HG03521 (cell line): ENCODE results near the gene ANKRD63.

Source experiments
- ATAC-seq: cut with Tn5 transposase; IDR thresholded peaks from one replicate; pipeline ENCODE4 v1.9.1; 2021; ENCODE audit warnings: mild to moderate bottlenecking, moderate library complexity; ENCODE audit not compliant: unreplicated experiment

ANKRD63 gene

DNA sequence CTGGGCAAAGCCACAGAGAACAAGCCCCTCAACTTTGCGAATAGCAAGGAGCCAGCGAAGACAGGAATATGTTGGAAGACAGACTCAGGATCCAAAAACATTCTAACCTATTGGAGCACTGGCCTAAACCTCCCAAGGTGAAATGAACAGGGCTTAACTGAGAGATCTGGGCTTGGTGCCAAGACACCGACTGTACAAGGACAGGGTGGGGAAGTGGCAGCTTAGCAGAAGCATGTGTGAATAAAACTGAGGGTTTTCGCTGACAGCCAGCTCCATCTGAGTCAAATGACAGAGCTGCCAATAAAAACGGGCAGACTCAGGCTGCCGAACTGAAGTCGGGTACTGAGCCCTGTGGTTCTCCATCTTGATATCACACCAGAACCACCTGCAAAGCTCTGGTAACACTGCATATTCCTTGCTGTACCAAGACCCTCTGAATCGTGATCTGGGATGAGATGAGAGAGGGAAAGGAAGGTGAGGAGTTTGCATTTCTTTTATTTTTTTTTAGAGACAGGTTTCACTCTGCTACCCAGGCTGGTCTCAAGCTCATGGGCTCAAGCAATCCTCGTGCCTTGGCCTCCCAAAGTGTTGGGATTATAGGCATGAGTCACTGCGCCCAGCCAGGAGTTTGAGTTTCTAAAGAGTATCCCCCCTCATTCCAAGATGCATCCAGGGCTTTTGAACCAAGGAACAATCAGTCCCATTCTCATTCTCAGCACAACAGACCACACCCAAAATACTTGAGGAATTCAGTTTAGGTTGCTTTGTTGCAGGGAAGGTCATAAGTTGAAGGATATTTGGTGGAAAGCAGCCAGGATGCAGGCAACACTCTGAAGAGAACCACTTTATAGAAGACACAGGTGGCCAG lies 30.9 kb upstream of the ANKRD63 start:
- no peak for ATAC-seq

DNA sequence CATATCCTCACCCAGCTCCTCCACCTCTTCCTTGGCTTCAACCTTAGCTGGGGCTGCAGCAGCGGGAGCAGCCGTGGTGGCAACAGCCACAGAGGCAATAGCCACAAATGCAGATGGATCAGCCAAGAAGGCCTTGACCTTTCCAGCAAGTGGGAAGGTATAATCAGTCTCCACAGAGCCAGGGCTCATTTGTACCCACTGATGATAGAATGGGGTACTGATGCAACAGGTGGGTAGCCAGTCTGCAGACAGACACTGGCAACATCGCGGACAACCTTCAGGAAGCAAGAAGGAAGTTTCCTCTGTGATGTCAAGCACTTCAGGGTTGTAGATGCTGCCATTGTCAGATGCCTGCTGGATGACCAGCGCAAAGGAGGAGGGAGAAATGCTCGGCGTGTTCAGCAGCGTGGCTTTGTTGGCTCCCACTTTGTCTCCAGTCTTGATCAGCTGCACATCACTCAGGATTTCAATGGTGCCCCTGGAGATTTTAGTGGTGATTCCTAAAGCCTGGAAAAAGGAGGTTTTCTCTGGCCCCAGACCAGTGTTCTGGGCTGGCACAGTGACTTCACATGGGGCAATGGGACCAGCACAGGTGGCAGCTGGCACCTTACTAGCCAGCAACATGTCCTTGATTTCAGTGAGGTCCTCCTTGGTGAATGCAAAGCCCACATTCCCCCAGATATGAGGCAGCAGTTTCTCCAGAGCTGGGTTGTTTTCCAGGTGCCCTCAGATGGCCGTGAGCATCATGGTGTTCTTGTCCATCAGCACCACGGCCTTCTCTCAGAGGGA lies 29.7 kb upstream of the ANKRD63 start:
- no peak for ATAC-seq

DNA sequence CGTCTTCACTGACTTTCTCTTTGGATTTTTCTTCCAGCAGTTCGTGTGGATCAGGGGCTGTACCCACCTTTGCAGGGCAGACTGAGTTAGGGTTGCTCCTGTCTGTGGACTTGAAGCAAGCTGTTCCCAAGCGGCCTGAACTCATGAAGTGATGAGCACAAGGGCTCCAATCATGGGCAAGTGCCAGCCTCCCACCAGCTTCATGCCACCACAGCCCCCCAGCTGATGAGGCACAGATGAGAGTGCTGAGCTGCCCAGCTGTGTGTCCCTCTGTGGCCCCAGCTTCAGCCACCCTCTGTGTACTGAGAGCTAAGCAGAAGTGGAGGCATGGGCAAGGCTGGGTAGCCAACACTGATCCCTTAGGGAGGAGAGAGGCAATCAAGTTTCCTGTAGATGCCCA lies 28.1 kb upstream of the ANKRD63 start:
- ATAC-seq, result no peak

DNA sequence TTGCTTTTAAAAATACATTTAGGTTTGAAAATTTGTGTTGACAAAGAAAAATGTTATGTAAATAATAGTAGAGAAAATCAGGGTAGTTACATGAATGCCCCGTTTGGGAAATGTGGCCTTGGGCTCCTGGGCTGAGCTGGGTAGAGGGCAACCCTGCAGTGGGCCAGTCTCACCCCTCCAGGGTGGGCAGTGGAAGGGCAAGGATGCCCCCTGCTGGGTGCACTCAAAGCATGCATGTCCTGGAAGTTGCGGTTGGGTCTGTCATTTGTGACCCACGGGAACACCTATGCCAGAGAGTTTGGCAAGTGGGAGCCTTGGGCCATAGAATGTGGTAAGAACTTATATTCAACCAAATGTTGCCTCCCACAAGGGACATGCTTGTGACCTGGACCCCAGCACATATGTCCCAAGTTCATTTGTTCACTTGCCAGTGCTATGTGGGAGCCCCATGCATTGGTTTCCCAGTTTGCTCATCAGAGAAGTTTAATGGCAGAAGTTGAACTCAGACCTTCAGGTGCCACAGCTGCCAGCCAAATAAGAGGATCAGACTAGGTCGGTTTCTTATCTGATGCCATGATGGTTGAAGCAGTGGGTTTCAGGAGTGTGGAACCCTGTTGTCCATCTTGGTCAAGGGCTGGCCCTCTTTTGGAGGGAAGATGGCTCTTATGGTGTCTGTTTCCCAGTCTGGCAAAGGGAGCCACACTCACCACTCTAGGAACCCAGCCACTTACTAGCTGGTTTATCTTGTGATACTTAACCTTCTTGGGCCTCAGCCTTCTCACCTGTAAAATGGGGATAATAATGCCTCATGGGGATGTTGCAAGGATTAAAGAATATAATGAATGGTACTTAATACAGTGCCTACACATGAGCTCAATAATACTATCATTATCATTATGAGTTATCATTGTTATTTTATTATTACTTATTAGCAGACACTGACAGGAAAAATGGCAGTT lies 27.4 kb upstream of the ANKRD63 start:
- no peak for ATAC-seq

DNA sequence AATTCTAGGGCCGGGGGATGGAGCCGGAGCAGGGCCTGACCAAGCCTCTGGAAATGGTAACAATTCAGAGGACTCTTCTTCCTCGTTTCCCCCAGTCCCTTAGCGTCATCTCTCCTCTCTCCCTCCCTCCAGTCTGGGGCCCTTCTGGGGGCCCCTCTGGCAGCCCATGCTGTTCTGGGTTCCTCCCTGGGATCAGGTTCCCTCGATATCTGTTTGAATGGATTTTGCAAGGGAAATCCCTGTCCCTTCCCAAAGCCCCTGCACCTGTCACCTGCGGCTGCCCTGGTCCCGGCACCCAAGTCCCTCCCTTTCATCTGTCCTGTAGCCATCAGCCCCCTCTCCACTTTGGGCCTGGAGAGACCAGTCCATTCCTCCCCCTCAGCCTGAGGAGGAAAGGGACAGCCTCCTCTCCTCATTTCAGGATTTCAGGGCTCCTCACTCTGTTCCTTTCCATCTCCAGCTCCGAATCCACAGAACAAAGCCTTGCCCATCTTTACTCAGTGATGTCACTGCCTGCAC lies 26.5 kb upstream of the ANKRD63 start:
- ATAC-seq, result no peak

DNA sequence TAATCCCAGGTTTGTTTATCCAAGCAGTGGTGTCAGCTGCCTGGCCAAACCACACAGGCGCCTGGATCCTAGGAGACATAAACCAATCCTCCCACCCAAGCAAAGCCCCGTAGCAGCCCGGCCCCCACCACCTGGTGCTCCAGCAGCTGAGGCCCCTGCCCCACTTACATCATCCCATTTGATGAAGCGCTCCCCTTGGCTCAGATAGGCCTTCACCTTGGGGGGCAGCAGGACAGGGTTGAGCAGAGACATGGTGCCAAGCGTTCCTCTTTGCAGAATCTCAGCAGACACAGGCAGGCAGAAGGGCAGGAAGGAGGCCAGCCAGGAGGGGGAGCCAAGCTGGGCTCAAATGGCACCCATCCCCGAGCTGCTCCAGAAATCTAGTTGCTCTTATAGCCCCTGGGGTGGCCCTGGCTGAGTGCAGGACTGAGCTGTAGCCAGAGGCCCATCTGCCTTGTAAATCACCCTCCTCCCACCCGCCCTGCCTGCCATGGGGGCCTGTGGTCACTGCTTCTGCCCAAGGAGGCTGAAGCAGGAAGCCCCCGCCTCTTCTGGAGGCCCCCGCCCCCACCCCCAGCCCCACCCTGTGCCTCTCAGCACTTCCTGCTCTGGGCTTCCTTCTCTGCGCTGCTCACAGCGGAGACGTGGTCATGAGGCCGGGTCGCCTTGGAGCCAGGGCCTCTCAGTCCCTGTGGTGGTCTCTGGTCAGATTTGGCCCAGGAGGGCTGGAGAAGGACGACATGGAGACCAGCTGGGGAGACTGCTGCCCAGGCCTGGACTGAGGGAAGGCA lies 24.8 kb upstream of the ANKRD63 start, which contains the start of gene PLCB2:
TSS of gene PLCB2 (minus strand) at position 515 of the 791 bp plus-strand sequence. CDS start at position 252, 263 bp downstream.
- peak; percentile 51 for ATAC-seq

DNA sequence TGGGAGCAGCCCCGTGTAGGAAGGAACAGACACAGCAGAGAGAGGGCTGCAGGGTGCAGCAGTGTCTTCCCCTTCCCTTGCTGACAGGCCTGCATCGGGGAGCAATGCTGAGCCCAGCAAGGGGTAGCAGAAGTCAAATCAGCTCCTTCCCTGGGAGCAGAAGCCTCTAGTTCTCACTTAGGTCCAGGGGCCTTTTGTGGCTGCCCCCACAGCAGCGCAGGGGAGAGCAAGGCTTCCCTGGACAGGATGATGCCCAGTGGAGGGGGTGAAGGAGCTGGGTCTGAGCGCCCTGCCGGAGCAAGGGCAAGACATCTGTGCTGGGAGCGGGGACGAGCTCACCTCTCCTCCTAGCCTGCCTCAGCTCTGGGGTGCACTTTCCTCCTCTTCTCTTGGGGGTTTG lies 24.0 kb upstream of the ANKRD63 start:
- ATAC-seq, result no peak

DNA sequence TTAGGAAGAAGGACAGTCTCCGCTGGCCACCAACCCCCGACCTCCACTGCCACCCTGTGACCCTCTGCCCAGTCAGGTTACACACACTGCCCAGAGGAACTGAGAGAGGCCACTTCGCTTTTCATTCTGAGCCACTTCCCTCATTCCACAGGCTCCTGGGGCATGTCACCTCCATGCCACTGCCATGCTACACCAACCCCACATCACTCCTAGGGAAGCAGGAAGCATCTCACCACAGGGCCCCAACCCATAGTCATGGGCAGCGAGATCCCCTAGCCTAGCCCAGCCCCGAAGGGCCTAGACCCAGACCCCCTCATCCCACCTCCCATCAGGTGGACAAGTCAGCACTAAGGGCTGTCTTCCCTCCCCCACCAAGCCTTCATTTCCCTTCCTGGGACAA lies 23.5 kb upstream of the ANKRD63 start:
- ATAC-seq, result no peak

DNA sequence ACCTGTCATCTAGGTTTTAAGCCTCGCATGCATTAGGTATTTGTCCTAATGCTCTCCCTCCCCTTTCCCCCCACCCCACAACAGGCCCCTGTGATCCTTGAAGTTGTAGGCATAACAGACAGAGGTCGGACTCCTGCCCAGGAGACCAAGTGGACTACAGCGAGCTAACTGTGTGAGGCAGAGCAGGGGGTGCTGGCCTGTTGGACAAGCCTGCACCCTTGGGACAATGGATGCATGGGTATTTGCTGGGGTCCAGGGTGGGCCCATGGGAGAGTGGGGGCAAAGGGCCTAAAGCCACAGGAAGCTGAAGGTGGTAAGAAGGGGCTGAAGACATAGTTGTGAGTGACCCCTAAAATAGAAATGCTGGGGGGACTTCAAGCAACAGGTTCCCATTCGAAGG lies 22.4 kb upstream of the ANKRD63 start:
- ATAC-seq, result no peak

DNA sequence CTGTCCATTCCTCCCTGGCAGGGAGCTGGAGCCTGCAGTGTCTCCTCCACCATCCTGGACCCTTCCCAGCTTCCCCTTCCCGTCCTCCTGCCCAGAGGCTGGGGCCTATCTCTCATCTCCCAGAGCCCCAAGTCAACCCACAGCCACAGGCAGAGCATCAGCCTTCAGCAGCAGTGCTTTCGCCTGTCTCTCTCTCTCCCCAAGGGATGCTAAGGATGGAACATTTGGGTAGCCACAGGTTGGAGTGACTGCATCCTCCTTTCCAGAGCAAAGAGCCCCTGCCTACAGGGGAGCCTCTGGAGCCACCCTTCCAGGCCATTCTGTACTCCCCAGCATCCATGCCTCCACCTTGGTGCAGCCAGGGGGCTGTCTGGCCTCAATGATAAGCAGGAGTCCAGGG lies 20.7 kb upstream of the ANKRD63 start:
- no peak for ATAC-seq

DNA sequence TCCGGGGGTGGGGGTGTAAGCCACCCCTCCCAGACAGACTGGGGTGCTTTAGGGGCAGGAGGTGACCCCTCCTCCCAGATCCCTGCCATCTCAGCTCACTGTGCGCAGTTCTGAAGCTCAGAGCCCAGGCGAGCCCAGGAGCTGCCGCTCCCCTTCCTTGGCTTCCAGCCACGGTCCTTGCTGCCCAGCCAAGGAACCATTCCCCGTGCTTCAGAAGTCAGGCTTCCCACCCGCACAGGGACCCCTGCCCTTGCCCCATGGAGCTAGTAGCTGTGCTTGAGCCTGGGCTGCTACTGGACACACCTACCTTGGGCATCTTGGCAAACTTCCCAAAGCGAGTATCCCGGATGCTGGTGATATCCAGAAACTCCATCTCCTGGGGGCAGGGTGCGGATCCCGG lies 20.1 kb upstream of the ANKRD63 start:
- ATAC-seq, result no peak

DNA sequence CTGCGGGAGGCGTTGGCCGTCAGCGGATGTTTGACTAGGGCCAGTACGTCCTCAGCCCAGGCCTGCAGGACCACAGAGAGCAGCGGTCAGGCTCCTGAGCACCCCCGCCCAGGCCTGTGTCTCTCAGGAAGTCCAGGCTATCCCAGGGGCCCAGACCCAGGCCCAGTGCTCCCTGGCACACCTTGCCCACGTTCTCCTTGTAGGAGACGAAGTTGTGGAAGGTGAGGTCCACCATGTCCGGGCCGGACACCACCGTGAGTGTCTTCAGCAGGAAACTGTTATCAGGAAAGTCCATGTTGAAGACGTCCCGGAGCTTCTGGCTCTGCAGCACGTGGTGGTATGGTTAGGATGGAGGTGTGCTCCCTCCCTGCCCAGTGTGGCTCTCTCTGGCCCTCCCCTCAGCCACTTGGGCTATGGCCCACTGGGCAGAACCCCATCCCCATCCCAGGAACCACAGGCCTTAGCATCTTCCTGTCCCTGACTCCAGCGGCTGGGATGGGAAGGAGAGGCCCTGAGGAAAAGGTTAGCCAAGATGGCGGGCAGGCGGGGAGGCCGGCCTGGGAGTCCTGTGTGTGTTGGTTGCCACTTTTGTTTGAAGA lies 19.5 kb upstream of the ANKRD63 start:
- ATAC-seq, result no peak

DNA sequence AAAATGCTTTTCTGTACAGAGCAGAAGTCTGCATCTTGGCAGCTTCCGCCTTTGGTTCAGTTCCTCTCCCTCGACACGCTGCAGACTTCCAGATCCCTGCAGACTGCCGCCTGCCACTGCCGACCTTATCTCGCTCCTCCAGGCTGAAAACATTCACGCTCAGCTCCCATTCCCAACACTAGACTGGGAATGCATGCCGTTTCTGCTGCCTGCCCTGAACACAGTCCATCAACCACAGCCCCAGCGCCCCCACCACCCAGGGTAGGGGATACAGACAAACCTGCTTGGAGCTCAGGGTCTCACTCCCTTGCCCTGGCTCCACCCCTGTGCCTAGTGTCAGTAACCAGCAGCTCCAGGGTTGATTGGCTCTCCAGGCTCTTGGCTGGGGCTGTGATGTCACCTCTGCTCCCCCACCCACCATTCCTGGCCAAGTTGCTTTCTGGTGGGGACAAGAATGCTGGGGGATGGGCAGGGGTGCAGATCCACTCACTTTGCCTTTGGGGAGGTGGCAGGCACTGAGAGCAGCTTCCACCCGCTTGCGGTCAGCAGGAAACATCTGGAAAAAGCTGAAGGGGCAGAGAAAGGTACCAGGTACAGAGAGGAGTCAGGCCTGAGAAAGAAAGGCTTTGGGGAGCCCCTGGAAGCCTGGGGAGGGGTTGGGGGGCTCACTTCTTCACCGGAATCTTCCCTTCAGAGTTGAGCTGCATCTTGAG lies 18.8 kb upstream of the ANKRD63 start:
- no peak for ATAC-seq

DNA sequence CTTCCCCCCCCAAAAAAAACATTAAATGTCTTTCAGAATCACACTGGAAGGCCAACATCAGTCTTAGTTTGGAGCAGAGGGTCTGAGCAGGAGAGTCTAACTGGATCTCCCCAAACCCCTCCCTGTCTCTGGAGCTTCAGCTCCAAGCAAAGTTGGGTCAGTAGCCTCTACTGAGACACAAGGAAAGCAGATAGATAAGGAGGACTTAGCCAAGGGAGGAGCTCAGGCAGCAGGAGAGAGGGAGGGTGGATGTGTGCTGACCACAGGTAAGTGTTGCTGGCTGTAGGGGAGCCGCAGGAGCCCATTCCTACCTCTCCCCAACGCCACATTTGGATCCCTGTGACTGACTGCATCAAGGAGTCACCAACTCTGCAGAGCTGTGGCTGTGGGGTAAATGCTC lies 17.9 kb upstream of the ANKRD63 start:
- ATAC-seq, result no peak

DNA sequence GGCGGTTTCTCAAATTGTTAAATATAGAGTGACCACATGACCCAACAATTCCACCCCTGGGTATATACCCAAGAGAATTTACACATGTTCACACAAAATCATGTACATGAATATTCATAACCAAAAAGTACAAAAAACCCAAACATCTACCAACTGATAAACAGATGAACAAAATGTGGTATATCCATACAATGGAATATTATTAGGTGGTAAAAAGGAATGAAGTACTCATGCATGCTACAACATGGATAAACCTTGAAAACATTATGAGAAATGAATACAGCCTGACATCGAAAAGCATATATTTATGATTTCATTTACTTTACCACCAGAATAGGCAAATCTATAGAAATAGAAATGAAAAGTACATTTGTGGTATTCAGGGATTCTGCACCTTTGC lies 17.5 kb upstream of the ANKRD63 start:
- no peak for ATAC-seq

DNA sequence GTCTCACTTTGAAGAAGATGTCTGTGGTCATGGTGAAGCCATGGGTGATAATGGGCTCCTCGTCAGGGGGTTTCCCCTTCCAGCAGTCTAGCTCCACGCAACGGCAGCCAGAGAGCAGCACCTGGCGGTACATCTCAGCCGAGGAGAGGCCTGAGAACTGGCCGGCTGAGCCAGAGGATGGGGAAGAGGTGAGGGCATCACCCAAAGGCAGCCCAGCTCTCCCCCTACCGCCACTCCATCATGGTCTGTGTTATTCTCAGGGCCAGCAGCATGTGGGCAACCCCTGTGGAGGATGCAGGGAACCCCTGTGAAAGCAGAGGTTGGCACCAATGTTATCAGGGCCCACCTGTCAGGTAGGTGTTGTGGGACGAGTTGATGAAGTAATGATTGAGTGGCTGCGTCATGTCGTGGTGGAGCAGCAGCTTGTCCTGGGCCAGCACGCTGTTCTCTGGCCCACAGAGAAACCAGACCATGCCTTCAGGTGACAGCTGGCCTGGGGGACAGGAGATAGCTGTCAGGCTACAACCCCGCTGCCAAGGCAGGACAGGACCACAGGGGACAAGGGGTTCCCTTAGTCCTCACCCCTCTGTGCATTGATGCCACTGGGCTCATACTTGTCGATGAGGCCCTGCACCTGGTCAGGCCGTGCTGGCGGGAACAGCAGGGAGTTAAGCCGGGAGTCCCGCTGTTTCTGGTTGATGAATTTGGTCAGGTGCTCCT lies 15.5 kb upstream of the ANKRD63 start:
- no peak for ATAC-seq

DNA sequence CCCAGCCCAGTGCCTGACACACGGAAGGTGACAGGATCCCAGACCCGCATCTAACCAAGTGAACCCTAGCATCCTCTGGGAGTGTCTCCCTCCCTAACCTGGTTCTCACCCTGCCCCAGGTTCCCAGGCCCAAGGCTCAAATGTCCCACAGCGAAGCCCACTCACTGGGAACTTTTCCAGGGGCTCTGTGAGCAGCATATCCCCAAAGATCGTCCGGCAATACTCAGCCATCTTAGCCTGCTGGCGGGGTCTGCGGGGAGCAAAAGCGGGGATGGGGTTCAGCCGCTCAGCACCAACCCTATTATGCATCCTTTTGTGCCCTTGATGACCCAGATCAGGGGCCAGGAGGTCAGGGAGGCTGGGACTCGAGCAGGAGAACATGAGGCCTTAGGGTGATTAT lies 14.5 kb upstream of the ANKRD63 start:
- no peak for ATAC-seq

DNA sequence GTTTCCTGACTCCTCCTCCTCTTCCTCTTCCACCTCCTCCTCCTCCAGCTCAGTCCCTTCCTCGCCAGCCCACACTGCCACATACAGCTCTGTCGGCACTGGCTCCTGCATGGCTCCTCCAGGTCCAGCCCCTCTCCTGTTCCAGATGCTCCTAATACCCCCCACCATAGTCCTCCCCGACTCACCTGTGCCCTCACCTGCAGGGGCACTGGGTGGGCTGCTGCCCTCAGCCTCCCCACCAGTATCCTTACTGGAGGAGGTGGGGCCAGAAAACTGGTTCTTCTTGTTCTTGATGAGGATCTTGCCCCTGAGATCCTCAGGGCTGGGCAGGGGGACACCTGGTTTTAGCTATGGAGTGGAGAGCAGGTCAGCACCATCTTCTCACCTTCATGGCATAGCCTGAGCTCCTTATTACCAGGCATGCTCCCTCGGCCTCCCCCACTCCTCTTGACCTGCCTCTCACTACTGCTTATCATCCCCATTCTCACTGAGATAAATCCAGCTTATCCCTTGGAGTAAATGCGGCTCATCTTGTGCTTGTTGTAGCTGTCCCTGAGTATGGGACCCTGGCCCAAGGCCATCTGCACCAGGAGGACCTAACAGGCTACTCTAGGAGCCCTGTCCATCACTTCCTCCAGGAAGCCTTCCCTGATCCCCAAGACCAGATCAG lies 13.8 kb upstream of the ANKRD63 start:
- no peak for ATAC-seq
